ENCODE results near the gene UBE3B.

DNA sequence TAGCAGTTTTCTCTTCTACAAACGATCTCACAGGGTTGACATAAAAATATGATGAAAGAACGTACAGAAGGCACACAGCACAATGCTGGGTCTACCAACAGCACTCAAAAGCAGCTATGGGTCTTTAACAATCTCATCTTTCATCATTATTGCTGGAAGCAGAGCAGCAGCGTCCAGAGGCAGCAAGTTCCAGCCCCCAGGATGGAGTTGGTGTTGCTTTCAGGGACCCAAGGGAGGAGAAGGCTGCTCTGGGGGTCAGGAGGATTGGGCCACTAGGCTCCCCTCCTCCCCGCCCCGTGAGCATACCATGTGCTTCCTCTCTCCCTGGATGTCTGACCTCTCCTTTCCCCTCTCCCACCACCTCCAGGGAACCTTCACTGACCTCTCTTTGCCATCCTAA lies 13.7 kb upstream of the UBE3B start:
- TF ChIP-seq, protein P1, sequence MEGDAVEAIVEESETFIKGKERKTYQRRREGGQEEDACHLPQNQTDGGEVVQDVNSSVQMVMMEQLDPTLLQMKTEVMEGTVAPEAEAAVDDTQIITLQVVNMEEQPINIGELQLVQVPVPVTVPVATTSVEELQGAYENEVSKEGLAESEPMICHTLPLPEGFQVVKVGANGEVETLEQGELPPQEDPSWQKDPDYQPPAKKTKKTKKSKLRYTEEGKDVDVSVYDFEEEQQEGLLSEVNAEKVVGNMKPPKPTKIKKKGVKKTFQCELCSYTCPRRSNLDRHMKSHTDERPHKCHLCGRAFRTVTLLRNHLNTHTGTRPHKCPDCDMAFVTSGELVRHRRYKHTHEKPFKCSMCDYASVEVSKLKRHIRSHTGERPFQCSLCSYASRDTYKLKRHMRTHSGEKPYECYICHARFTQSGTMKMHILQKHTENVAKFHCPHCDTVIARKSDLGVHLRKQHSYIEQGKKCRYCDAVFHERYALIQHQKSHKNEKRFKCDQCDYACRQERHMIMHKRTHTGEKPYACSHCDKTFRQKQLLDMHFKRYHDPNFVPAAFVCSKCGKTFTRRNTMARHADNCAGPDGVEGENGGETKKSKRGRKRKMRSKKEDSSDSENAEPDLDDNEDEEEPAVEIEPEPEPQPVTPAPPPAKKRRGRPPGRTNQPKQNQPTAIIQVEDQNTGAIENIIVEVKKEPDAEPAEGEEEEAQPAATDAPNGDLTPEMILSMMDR (conservative IDR thresholded peaks at IDR 0.05 in 1 of 2, IDR thresholded peaks at IDR 0.05 in 1 of 2; ENCODE audit: low read depth in 1 of 2, low read length in 2 of 2): no peak
- no peak for TF ChIP-seq EZH2 (IDR thresholded peaks at IDR 0.05; ENCODE audit: low read length, missing control alignments)

Measured in fibroblast of lung (primary cell).